Measurements from ENCODE around the gene DLAT.
A peak's percentile ranks its signal among the peaks of the same experiment; 100 is the strongest.

The DLAT gene
- 22.4 to 38.4 (median 29.8) reads per million in 3 donors for total RNA-seq

GRCh38 chr11:112024773-112025678, at the start of gene DLAT:
DLAT (plus strand) TSS chr11:112025408; CDS start chr11:112025473, 65 bp downstream.
- peak within 1 kb of the TSS; percentile 80 for H3K4me3 ChIP-seq (ENCODE audit: insufficient read depth, low read depth, low read length, poor library complexity, severe bottlenecking)
- DNase-seq, result peak; percentile 68 to 75 (median 73)

GRCh38 chr11:111976119-111976766, 49.0 kb upstream of the DLAT start:
- Histone ChIP-seq H3K4me1 (ENCODE audit: control insufficient read depth, insufficient read depth, low read length, poor library complexity, severe bottlenecking) (peaks cover 4% of the 10 kb centered on the region), H3K4me3 (ENCODE audit: insufficient read depth, low read depth, low read length, poor library complexity, severe bottlenecking) (no peak overlapping the region), H3K36me3 (ENCODE audit: control insufficient read depth, insufficient read depth, low read length) (no peaks in the 10 kb centered on the region), H3K27ac (ENCODE audit: insufficient read depth, low read length, poor library complexity, severe bottlenecking) (no peak overlapping the region), H3K27me3 (replicated peaks; ENCODE audit: control insufficient read depth, insufficient read depth, low read length, poor library complexity, severe bottlenecking) (peaks cover 9% of the 10 kb centered on the region), H3K9me3 (ENCODE audit: control insufficient read depth, low read length) (no peaks in the 10 kb centered on the region)
- DNase-seq, result no peak

More at GRCh38 chr11:112024773-112025678, at the start of gene DLAT:
- H3K4me1 ChIP-seq (ENCODE audit: control insufficient read depth, insufficient read depth, low read length, poor library complexity, severe bottlenecking), result peaks cover 5% of the 10 kb centered on the region
- H3K27me3 ChIP-seq (replicated peaks; ENCODE audit: control insufficient read depth, insufficient read depth, low read length, poor library complexity, severe bottlenecking), result no peaks in the 10 kb centered on the region
- H3K27ac ChIP-seq (ENCODE audit: insufficient read depth, low read length, poor library complexity, severe bottlenecking), result peak within 1 kb of the TSS; percentile 74
- H3K36me3 ChIP-seq (ENCODE audit: control insufficient read depth, insufficient read depth, low read length), result peaks cover 19% of the 10 kb centered on the region
- no peaks in the 10 kb centered on the region for H3K9me3 ChIP-seq (ENCODE audit: control insufficient read depth, low read length)

- DNase-seq, result no peak
- Histone ChIP-seq H3K27me3 (replicated peaks; ENCODE audit: control insufficient read depth, insufficient read depth, low read length, poor library complexity, severe bottlenecking) (peaks cover 9% of the 10 kb centered on the region), H3K4me3 (ENCODE audit: insufficient read depth, low read depth, low read length, poor library complexity, severe bottlenecking) (no peak overlapping the region), H3K4me1 (ENCODE audit: control insufficient read depth, insufficient read depth, low read length, poor library complexity, severe bottlenecking) (peaks cover 4% of the 10 kb centered on the region), H3K9me3 (ENCODE audit: control insufficient read depth, low read length) (no peaks in the 10 kb centered on the region), H3K36me3 (ENCODE audit: control insufficient read depth, insufficient read depth, low read length) (no peaks in the 10 kb centered on the region), H3K27ac (ENCODE audit: insufficient read depth, low read length, poor library complexity, severe bottlenecking) (no peak overlapping the region)
These were observed 48.5 kb upstream of the DLAT start for GRCh38 chr11:111976767-111977145.

- no peak for DNase-seq
- Histone ChIP-seq H3K27me3 (replicated peaks; ENCODE audit: control insufficient read depth, insufficient read depth, low read length, poor library complexity, severe bottlenecking) (peaks cover 9% of the 10 kb centered on the region), H3K4me3 (ENCODE audit: insufficient read depth, low read depth, low read length, poor library complexity, severe bottlenecking) (peak overlapping the region; percentile 46), H3K4me1 (ENCODE audit: control insufficient read depth, insufficient read depth, low read length, poor library complexity, severe bottlenecking) (peaks cover 4% of the 10 kb centered on the region), H3K36me3 (ENCODE audit: control insufficient read depth, insufficient read depth, low read length) (no peaks in the 10 kb centered on the region), H3K27ac (ENCODE audit: insufficient read depth, low read length, poor library complexity, severe bottlenecking) (no peak overlapping the region), H3K9me3 (ENCODE audit: control insufficient read depth, low read length) (no peaks in the 10 kb centered on the region)
These were observed 47.8 kb upstream of the DLAT start for GRCh38 chr11:111977146-111978027.

DNA sequence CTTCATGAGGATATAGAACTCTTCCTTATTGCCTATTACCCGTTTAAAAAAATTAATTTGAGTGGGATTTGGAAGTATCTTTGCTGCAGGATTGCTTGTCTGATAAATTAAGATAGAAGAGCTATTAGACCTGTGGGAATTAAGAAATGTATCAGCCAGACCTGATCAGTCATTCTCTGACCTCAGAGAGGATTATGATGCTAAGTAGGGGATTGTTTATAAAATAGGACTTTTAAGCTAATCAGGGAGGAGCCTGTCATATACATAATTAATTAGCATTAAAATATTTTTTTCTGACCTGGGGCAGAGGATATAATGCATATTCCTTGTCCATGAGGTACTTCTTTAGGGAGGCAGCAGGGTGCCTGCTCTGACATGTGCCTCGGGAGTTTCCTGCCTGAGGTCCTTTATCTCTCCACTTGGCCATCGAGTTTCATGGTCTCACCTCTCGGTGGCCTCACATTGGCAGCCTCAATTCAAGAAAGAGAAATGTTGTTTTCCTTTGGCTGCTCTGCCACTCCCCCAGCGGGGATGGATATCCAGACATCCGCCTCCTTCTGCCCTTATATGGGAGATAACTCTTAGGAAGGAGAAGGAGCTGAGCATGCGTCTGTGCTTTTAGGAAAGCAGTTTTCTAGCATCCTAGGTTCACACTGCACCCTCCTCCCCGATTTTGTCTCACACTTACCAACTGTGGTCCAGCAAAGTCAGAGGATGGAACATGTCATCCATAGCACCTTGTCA, 47.0 kb upstream of the DLAT start:
- Histone ChIP-seq H3K27me3 (replicated peaks; ENCODE audit: control insufficient read depth, insufficient read depth, low read length, poor library complexity, severe bottlenecking) (peaks cover 9% of the 10 kb centered on the region), H3K4me1 (ENCODE audit: control insufficient read depth, insufficient read depth, low read length, poor library complexity, severe bottlenecking) (peaks cover 4% of the 10 kb centered on the region)
- DNase-seq, result no peak

DNA sequence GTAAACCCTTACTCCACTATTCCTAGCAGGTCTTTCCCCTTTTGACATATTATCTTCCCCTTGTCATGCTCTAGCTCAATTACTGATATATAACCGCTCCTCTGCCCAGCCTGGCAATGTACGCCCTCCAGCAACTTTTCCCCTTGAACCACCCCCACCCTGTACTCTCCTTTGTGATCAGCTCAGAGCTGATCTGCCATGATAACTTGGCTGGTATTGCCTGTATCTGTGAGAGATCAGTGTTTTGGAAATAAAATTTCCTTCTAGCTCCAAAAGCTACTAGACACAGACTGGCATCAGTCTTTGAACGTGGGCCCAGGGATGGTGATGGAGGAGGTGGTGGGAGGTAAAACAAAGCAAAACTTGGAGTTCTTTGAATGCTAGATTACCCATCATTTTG, 45.1 kb upstream of the DLAT start:
- Histone ChIP-seq H3K9me3 (ENCODE audit: control insufficient read depth, low read length) (no peaks in the 10 kb centered on the region), H3K4me1 (ENCODE audit: control insufficient read depth, insufficient read depth, low read length, poor library complexity, severe bottlenecking) (peaks cover 4% of the 10 kb centered on the region), H3K4me3 (ENCODE audit: insufficient read depth, low read depth, low read length, poor library complexity, severe bottlenecking) (no peak overlapping the region), H3K27ac (ENCODE audit: insufficient read depth, low read length, poor library complexity, severe bottlenecking) (no peak overlapping the region), H3K27me3 (replicated peaks; ENCODE audit: control insufficient read depth, insufficient read depth, low read length, poor library complexity, severe bottlenecking) (peaks cover 9% of the 10 kb centered on the region), H3K36me3 (ENCODE audit: control insufficient read depth, insufficient read depth, low read length) (no peaks in the 10 kb centered on the region)
- no peak for DNase-seq

More for the DNA sequence above, 47.0 kb upstream of the DLAT start:
- Histone ChIP-seq H3K36me3 (ENCODE audit: control insufficient read depth, insufficient read depth, low read length) (no peaks in the 10 kb centered on the region), H3K27ac (ENCODE audit: insufficient read depth, low read length, poor library complexity, severe bottlenecking) (no peak overlapping the region), H3K4me3 (ENCODE audit: insufficient read depth, low read depth, low read length, poor library complexity, severe bottlenecking) (no peak overlapping the region), H3K9me3 (ENCODE audit: control insufficient read depth, low read length) (no peaks in the 10 kb centered on the region)

- H3K27ac ChIP-seq (ENCODE audit: insufficient read depth, low read length, poor library complexity, severe bottlenecking), result no peak overlapping the region
- H3K36me3 ChIP-seq (ENCODE audit: control insufficient read depth, insufficient read depth, low read length), result no peaks in the 10 kb centered on the region
- H3K27me3 ChIP-seq (replicated peaks; ENCODE audit: control insufficient read depth, insufficient read depth, low read length, poor library complexity, severe bottlenecking), result peaks cover 9% of the 10 kb centered on the region
- H3K4me1 ChIP-seq (ENCODE audit: control insufficient read depth, insufficient read depth, low read length, poor library complexity, severe bottlenecking), result peaks cover 4% of the 10 kb centered on the region
- no peak for DNase-seq
- no peaks in the 10 kb centered on the region for H3K9me3 ChIP-seq (ENCODE audit: control insufficient read depth, low read length)
- no peak overlapping the region for H3K4me3 ChIP-seq (ENCODE audit: insufficient read depth, low read depth, low read length, poor library complexity, severe bottlenecking)
These were observed 43.9 kb upstream of the DLAT start for GRCh38 chr11:111981270-111981669.

GRCh38 chr11:111982019-111982464, 43.2 kb upstream of the DLAT start:
- H3K4me1 ChIP-seq (ENCODE audit: control insufficient read depth, insufficient read depth, low read length, poor library complexity, severe bottlenecking), result peaks cover 4% of the 10 kb centered on the region

GRCh38 chr11:111982541-111983186, 42.5 kb upstream of the DLAT start:
- no peak overlapping the region for H3K27ac ChIP-seq (ENCODE audit: insufficient read depth, low read length, poor library complexity, severe bottlenecking)
- H3K4me1 ChIP-seq (ENCODE audit: control insufficient read depth, insufficient read depth, low read length, poor library complexity, severe bottlenecking), result peaks cover 2% of the 10 kb centered on the region
- no peaks in the 10 kb centered on the region for H3K36me3 ChIP-seq (ENCODE audit: control insufficient read depth, insufficient read depth, low read length)
- DNase-seq, result no peak
- no peaks in the 10 kb centered on the region for H3K9me3 ChIP-seq (ENCODE audit: control insufficient read depth, low read length)
- peaks cover 8% of the 10 kb centered on the region for H3K27me3 ChIP-seq (replicated peaks; ENCODE audit: control insufficient read depth, insufficient read depth, low read length, poor library complexity, severe bottlenecking)
- no peak overlapping the region for H3K4me3 ChIP-seq (ENCODE audit: insufficient read depth, low read depth, low read length, poor library complexity, severe bottlenecking)

More at GRCh38 chr11:111982019-111982464, 43.2 kb upstream of the DLAT start:
- Histone ChIP-seq H3K27ac (ENCODE audit: insufficient read depth, low read length, poor library complexity, severe bottlenecking) (no peak overlapping the region), H3K27me3 (replicated peaks; ENCODE audit: control insufficient read depth, insufficient read depth, low read length, poor library complexity, severe bottlenecking) (peaks cover 9% of the 10 kb centered on the region), H3K4me3 (ENCODE audit: insufficient read depth, low read depth, low read length, poor library complexity, severe bottlenecking) (no peak overlapping the region), H3K9me3 (ENCODE audit: control insufficient read depth, low read length) (no peaks in the 10 kb centered on the region), H3K36me3 (ENCODE audit: control insufficient read depth, insufficient read depth, low read length) (no peaks in the 10 kb centered on the region)
- DNase-seq, result peak in 1 of 3 donors; percentile 20

All from effector memory CD4-positive, alpha-beta T cell (primary cell).